MG63 (cell line): ENCODE measurements around the gene GABRR3. TPM values are rescaled to one million over a fixed set of nuclear protein-coding genes. Genes with fewer than 3 reads are reported as not detected.

Experiments
- DNase-seq: peaks from one replicate; pipeline ENCODE4 v3.0.0-alpha.2; 2020
- H3K27me3 ChIP-seq: fragments of 250-450 bp; sonication (Bioruptor Pico); 2 replicates; pipeline ENCODE4 v1.5.1; 2020; ENCODE audit warnings: mild to moderate bottlenecking, moderate library complexity
- H3K36me3 ChIP-seq: fragments of 250-450 bp; sonication (Bioruptor Pico); 2 replicates; pipeline ENCODE4 v1.5.1; 2020; ENCODE audit warnings: mild to moderate bottlenecking, moderate library complexity
- H3K4me3 ChIP-seq: fragments of 250-450 bp; sonication (Bioruptor Pico); 2 replicates; pipeline ENCODE4 v1.5.1; 2020; ENCODE audit warnings: mild to moderate bottlenecking, moderate library complexity
- H3K9me3 ChIP-seq: fragments of 250-450 bp; sonication (Bioruptor Pico); 2 replicates; pipeline ENCODE4 v1.5.1; 2020; ENCODE audit warnings: mild to moderate bottlenecking, moderate library complexity
- total RNA-seq: library from RNA; depleted of rRNA; stranded (reverse); fragments of >200 nt; shearing (Covaris generic); gene quantifications from 2 replicates; pipeline ENCODE4 v1.2.3, GENCODE V29; 2014; ENCODE audit warnings: low replicate concordance; rRNA removed

The GABRR3 gene
- not detected in 2 replicates for total RNA-seq

DNA sequence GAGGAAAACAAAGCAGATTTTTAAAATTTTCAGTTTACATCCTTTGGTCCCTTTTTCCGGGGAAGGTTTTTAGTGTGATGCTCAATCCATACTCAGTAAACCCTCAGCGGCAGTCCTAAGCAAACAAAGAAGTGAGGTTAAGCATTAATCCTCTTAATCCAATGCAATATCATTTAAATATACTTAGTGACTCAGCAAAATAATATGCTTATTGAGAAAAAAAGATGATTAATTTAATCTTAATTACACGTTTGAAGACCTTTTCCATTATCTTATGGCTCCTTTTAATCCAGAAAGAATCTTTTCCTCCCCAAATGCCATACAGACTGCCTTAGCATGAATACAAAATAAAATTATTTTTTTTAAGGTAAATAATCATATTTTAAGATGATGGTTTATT is at the start of gene GABRR3:
Gene GABRR3, minus strand, starts transcription at position 108 of the 400 bp plus-strand sequence. CDS start 328 bp downstream, outside the sequence.
- DNase-seq: no peak
- H3K4me3 ChIP-seq: no peak within 1 kb of the TSS
- no peaks in the 10 kb centered on the region for H3K36me3 ChIP-seq
- H3K9me3 ChIP-seq: no peaks in the 10 kb centered on the region
- H3K27me3 ChIP-seq: peaks cover 15% of the 10 kb centered on the region

DNA sequence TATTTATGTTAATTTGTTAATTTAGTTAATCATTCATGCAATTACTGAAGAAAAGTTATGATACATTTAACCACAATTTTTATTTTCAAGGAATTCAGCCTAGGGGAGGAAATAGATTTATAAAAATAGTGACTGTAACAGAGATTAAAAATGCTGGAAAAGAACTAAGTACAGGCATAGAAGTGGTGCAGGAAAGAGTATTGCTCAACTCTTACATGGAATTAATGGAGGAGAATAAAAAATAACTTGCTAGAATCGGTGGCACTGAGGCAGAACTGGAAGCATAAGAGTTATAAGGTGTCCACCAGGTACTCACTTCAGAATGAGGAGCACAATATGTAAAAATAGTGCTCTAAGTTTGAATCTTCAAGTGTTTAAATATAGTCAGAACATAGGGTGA is 38.4 kb upstream of the GABRR3 start:
- Histone ChIP-seq H3K36me3 (no peaks in the 10 kb centered on the region), H3K27me3 (no peaks in the 10 kb centered on the region; the same call in 1 of the 2 replicates), H3K9me3 (no peaks in the 10 kb centered on the region), H3K4me3 (no peak overlapping the region)
- DNase-seq: no peak

DNA sequence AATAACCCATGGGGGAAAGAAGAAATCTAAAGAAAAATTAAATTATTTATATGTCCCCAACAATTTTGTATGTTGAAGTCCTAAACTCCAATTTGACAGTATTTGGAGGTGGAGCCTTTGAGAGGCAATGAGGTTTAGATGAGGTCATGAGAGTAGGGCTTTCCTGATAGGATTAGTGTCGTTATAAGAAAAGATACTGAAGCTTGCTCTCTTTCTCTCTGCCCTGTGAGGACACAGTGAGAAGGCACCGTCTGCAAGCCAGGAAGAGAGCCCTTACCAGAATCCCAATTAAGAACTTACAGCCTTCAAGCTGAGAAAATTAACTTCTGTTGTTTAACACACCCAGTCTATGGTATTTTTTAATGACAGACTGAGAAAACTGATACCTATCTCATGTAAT is 35.7 kb upstream of the GABRR3 start:
- H3K27me3 ChIP-seq: no peaks in the 10 kb centered on the region; the same call in 1 of the 2 replicates
- H3K9me3 ChIP-seq: no peaks in the 10 kb centered on the region
- H3K4me3 ChIP-seq: no peak overlapping the region
- no peaks in the 10 kb centered on the region for H3K36me3 ChIP-seq
- DNase-seq: no peak

DNA sequence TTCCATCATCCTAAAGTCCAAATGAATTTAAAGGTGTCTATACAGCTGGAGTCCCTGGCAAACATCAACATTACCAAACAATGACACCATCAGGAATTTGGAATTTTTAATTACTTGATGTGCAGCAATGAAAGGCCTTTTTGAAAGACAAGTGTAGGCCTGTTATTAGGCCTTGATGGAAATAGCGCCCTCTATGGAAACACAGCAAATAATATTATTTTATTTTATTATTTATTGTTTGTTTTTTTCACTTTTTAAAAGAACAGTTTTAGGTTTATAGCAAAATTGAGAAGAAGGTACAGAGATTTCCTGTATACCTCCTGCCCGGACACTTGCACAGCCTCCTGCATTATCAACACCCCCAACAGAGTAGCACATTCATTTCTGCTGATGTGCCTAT is 33.7 kb upstream of the GABRR3 start:
- Histone ChIP-seq H3K9me3 (no peaks in the 10 kb centered on the region), H3K36me3 (no peaks in the 10 kb centered on the region), H3K27me3 (no peaks in the 10 kb centered on the region; the same call in 1 of the 2 replicates), H3K4me3 (no peak overlapping the region)
- DNase-seq: no peak

DNA sequence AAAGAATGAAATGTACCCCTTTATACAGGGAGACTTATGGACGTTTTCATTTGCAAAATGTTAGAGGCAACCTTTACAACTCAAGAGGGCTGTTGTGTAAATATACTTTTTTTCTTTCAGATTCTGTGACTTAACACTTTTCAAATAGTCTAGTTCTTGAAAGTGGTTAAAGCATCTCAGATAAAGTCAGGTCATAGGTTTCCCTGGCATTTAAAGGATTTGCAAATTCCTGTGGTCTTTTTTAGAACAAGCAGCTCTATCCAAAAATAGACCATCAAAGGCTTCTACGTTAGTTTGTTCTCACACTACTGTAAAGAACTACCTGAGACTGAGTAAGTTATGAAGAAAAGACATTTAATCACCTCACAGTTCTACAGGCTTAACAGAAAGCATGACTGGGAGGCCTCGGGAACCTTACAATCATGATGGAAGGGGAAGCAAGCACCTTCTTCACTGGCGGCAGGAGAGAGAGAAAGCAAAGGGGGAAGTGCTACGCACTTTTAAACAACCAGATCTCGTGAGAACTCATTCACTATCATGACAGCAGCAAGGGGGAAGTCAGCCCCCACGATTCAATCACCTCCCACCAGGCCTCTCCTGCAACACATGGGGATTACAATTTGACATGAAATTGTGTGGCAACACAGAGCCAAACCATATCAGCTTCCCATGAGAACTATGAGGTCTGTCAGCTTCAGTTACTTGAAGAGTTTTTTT is 23.3 kb upstream of the GABRR3 start:
- Histone ChIP-seq H3K36me3 (no peaks in the 10 kb centered on the region), H3K9me3 (no peaks in the 10 kb centered on the region), H3K27me3 (peaks cover 6% of the 10 kb centered on the region), H3K4me3 (no peak overlapping the region)
- DNase-seq: no peak

DNA sequence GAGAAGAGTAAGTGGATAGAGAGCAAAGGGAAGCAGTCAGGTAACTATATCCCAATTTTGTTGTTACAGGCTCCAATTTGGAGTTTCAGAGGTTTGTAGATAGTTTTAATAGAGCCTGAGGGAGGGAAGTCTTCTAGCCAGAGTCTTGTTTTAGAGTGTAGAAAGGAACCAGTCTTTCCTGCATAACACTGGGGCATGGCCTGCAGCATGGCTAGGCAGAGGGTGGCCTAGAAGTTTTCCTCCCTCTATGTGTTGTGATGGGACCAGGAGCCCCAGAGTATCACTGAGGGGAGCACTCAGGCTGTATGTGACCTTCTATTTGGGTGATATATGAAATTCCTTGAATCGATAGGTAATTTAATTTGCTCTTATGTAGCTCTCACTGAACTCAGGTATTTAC is 22.5 kb upstream of the GABRR3 start:
- Histone ChIP-seq H3K4me3 (no peak overlapping the region), H3K36me3 (no peaks in the 10 kb centered on the region), H3K27me3 (peaks cover 2% of the 10 kb centered on the region), H3K9me3 (no peaks in the 10 kb centered on the region)
- DNase-seq: no peak

DNA sequence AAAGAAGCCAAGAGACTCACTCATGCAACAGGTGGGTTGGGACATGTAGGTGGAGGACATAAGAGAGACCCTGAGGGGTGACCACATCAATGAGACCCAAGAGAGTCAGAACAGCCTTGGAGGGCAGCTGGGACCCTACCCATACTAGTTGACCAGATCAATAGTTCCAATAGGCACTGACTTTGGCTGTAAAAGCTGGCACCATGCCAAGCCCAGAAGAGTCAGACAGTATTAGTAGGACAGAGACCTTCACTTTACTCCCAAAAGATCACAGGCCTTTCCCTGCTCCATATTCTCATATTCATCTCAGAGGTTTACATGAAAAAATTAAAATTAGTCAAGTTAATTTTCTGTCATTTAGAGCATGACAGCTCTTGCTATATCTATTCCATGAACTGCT is 20.9 kb upstream of the GABRR3 start:
- DNase-seq: no peak
- H3K36me3 ChIP-seq: no peaks in the 10 kb centered on the region
- H3K4me3 ChIP-seq: no peak overlapping the region
- peaks cover 2% of the 10 kb centered on the region; the same call in 1 of the 2 replicates for H3K27me3 ChIP-seq
- H3K9me3 ChIP-seq: no peaks in the 10 kb centered on the region

DNA sequence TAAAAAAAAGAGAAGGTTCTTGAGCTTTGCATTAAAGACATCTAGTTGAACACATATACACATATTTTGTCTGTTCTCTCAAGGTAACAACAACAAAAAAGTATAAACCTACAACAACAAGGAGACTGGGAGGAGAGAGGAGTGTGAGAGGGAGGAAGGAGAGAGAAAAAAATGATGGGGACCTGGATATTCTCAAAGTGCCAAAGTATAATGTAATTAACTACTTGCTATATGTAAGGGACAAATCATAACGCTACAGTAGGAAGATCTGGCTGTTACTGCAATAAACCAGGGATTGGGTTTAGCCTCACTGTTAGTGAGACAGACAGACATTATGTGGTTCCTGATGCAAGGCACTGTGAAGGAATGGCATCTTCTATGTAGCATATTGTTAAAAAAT is 14.2 kb upstream of the GABRR3 start:
- DNase-seq: no peak
- H3K9me3 ChIP-seq: no peaks in the 10 kb centered on the region
- no peak overlapping the region for H3K4me3 ChIP-seq
- no peaks in the 10 kb centered on the region; the same call in 1 of the 2 replicates for H3K27me3 ChIP-seq
- H3K36me3 ChIP-seq: no peaks in the 10 kb centered on the region

DNA sequence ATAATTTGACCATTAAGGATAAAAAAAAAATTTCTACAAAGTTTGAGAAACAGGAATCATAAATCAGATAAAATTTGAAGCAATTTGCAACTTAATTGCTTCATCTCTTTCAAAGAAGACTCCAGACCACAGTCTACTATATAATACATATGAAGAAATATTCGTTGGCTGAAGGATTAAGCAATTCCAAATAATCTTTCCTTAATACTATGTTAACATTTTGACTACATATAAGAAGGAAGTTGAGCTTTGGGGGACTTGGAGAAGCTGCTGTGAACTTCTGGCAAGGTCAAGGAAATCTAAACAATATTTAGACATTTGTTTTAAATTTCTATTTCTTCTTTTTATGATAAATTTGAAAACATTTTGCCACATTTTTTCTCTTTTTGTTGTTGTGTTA is 13.5 kb upstream of the GABRR3 start:
- Histone ChIP-seq H3K27me3 (no peaks in the 10 kb centered on the region; the same call in 1 of the 2 replicates), H3K4me3 (no peak overlapping the region), H3K36me3 (no peaks in the 10 kb centered on the region), H3K9me3 (no peaks in the 10 kb centered on the region)
- no peak for DNase-seq

DNA sequence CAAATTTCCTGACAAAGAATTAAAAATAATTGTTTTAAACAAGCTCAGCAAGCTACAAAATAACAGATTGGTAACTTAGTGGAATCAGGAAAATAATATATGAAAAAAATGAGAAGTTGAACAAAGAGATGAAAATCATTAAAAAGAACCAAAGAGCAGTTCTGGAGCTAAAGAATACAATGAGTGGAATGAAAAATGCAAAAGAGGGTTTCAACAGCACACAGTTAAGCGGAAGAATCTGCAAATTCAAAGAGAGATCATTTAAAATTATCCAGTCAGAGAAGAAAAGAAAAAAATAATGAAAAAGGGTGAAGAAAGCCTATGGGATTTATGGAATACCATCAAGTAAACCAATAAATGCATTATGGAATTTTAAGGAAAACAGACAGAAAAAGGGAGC is 6.2 kb upstream of the GABRR3 start:
- H3K9me3 ChIP-seq: no peaks in the 10 kb centered on the region
- DNase-seq: no peak
- 0 out of 2 replicates have a peak, but pooled peaks cover 2% of the 10 kb centered on the region for H3K27me3 ChIP-seq

DNA sequence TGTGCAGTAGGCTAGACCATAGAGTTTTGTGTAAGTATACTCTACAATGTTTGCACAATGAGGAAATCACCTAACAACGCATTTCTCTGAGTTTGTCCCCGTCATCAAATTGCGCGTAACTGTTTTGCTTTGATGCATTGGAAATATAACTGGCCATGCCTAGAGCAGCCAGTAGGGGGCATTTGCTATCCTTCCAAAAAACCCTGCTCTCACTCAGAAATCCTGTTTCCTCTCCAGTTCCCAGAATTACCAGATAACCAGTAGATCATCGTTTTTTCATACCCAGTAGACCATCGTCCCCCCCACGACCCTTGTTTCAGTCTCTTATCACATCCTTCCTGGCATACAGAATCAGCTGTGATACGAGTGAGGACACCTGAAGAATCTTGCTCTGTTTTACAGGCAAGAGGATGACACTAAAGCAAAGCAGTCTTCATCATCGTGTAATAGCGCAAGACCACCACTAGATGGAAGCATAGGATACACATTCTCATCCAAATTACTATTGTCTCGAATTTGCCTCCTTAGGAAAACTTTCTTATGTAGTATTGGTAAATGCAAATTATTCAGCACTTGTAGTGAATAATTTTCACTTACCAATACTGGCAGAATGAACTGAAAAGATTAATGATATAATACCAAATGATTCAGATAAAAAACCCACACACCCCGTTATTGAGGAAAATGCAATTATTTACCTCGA is 4.4 kb upstream of the GABRR3 start:
- peak overlapping the region; percentile 33 for H3K4me3 ChIP-seq
- no peaks in the 10 kb centered on the region for H3K36me3 ChIP-seq
- H3K9me3 ChIP-seq: no peaks in the 10 kb centered on the region
- H3K27me3 ChIP-seq: peaks cover 11% of the 10 kb centered on the region
- DNase-seq: peak; percentile 52

More for the DNA sequence above, 6.2 kb upstream of the GABRR3 start:
- H3K4me3 ChIP-seq: no peak overlapping the region
- no peaks in the 10 kb centered on the region for H3K36me3 ChIP-seq

DNA sequence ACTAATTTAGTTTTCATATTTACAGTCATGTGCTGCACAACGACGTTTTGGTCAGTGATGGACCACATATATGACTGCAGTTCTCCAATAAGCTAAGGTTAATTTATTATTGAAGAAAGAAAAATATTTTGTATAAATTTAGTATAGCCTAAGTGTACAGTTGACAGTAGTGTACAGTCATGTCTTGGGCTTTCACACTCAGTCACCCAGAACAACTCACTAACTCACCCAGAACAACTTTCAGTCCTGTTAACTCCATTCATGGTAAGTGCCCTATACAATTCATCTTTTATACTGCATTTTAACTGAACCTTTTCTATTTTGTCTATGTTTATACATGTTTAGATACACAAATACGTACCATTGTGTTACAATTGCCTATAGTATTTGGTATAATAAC is 3.8 kb upstream of the GABRR3 start:
- Histone ChIP-seq H3K4me3 (no peak overlapping the region; the same call in 1 of the 2 replicates), H3K36me3 (no peaks in the 10 kb centered on the region), H3K27me3 (peaks cover 11% of the 10 kb centered on the region), H3K9me3 (no peaks in the 10 kb centered on the region)
- no peak for DNase-seq

DNA sequence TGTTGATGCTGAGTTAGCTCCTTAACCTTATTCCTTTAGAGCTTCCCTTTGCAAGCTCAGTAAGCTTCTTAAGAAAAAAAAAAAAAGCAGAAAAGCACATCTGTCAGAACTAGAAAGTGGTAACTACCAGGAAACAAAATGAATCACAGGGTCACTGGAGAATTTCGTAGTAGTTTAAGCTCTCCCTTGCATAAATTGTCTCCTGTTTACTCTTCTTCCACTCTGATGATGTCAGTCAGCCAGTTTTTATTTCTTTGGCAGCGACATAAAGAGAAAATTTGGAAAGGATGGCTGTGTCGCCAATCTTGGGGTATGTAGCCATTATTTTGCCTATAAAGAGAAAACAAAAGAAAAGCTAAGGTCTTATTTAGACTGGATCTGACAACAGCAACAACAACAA is 3.2 kb upstream of the GABRR3 start:
- Histone ChIP-seq H3K27me3 (peaks cover 14% of the 10 kb centered on the region), H3K4me3 (no peak overlapping the region), H3K9me3 (no peaks in the 10 kb centered on the region), H3K36me3 (no peaks in the 10 kb centered on the region)
- DNase-seq: no peak

DNA sequence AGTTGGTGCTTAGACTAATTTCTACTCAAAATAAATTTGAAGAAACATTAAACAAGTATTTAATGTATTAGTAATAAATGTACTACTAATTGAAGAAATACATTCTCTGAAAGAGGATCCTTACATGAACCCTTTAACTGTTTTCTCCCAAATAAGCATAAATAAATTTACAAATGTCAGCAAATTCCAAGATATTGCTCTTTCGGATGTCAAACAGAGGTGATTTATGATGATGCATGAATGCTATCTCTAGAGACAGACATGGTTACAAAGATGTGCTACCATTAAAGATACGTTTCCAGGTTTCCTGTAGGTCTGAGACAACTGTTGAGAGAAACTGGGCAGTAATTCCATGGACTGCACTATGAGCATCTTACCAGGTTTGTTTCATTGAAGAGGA is 629 bp downstream of the GABRR3 start:
- no peak for DNase-seq
- Histone ChIP-seq H3K9me3 (no peaks in the 10 kb centered on the region), H3K4me3 (no peak overlapping the region), H3K36me3 (no peaks in the 10 kb centered on the region), H3K27me3 (peaks cover 15% of the 10 kb centered on the region)

DNA sequence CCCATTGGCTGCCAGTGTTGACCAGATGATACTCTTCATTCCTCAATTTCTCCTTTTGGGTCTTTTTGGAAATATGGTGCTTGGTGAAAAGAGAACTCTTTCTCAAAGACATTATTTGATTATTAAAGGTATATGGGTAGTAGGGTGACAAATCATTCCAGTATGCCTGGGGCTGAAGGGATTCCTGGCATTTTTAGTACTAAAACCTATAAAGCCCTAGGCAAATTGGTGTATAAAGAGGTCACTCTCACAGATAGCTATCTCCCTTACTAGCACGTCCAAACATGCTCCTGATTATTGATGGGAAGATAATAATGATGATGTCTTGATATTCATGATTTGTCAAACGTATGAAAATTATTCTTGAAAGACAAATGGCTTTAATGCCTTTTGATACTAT is 1.1 kb downstream of the GABRR3 start:
- no peaks in the 10 kb centered on the region for H3K9me3 ChIP-seq
- DNase-seq: no peak
- no peaks in the 10 kb centered on the region for H3K36me3 ChIP-seq
- H3K27me3 ChIP-seq: peaks cover 15% of the 10 kb centered on the region
- no peak overlapping the region for H3K4me3 ChIP-seq

DNA sequence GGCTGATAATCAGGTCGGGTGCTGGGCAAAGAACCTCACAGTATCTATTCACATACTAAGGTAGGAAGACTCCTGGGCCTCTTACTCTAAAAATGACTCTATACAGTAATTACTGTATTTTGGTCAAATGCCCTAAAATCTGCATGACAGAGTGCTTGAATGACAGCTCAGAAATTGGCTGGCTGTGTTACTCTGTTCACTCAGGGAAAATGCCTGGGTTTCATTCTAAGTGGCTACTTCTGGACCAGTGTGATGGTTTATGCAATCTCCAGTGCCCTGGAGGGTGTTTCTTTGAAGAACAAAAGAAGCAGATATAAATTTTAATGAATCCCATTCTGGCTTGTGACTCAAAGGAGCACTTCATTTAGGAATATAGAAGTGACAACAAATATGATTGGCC is 2.2 kb downstream of the GABRR3 start:
- H3K36me3 ChIP-seq: no peaks in the 10 kb centered on the region
- no peak for DNase-seq
- H3K4me3 ChIP-seq: no peak overlapping the region
- H3K27me3 ChIP-seq: peaks cover 12% of the 10 kb centered on the region
- H3K9me3 ChIP-seq: no peaks in the 10 kb centered on the region

DNA sequence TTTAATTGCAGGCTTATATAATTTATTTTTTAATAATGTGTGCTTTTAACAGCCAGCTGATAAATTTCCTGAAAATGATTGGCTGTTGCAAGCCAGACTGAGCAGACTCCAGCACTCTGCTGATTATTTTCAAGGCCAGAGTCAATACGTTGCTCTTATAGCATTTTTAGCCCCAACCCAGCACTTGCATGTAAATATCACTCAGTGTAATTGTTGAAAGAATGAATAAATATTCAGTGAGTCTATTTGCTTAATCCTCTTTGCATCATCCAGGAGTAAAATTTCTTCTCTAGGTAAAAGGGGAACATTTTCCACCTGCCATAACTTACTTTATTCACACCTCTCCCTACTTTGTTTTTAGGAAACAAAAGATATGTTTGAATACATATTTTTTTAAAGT is 2.9 kb downstream of the GABRR3 start:
- peaks cover 12% of the 10 kb centered on the region for H3K27me3 ChIP-seq
- no peak overlapping the region for H3K4me3 ChIP-seq
- no peaks in the 10 kb centered on the region for H3K36me3 ChIP-seq
- H3K9me3 ChIP-seq: no peaks in the 10 kb centered on the region
- DNase-seq: no peak

DNA sequence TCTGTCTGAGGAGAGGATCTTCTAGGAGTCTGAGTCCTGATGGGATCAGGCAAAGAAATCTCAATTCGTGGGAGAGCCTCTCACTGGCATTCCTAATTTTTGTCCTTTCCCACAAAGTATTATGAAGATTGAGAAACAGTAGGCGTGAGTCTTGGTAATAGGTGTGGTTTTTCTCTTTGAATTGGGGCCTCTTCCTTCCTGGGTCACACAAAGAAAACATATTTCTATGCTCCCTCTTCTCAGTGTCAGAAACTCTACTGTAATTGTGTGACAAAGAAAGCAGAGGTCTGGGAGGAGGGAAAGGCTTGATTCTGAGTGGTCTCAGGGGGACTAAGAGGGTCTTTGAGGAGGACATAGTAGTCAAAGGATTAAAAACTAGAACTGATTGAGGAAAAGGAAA is 6.0 kb downstream of the GABRR3 start:
- DNase-seq: no peak
- no peak overlapping the region for H3K4me3 ChIP-seq
- H3K27me3 ChIP-seq: peaks cover 4% of the 10 kb centered on the region; the same call in 1 of the 2 replicates
- no peaks in the 10 kb centered on the region for H3K36me3 ChIP-seq
- no peaks in the 10 kb centered on the region for H3K9me3 ChIP-seq
